HG02763 (cell line): ENCODE results near the gene POLR2E.

Experiments used
- ATAC-seq: cut with Tn5 transposase; IDR thresholded peaks from one replicate; pipeline ENCODE4 v1.9.1; 2021; ENCODE audit warnings: mild to moderate bottlenecking, moderate library complexity; ENCODE audit not compliant: unreplicated experiment

The POLR2E gene

DNA sequence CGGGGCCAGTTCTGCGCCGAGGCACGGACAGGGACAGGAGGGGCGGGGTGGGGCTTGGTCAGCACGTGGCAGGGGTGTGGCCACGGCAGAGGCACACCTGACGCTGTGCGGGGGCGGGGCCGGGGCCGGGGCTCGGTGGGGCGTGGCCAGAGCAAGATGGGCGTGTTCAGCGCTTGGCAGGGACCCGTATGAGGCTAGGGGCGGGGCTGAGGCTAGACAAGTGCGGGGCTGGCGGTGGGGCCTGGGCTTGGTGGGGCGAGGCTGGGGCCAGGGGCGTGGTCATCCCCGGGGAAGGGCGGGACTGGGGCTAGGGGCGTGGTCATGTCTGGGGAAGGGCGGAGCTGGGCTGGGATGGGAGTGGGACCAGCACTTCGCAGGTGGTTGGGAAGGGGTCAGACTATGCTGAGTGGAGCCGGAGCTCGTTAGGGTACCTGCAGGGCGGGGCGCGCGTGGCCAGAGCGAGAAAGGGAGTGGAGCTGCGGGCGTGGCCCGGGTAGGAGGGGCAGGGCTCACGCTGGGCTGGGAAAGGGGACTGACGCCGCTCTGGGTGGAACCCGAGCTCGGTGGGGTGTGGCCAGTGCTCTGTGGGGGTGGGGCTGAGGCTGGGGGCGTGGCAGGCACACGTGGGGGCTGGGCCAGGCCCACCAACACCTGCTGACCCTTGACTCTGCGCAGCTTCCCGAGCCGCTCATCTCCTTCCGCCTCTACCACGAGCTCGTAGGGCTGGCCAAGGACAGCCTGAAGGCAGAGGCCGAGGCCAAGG is 12.8 kb downstream of the POLR2E start:
- ATAC-seq = no peak

DNA sequence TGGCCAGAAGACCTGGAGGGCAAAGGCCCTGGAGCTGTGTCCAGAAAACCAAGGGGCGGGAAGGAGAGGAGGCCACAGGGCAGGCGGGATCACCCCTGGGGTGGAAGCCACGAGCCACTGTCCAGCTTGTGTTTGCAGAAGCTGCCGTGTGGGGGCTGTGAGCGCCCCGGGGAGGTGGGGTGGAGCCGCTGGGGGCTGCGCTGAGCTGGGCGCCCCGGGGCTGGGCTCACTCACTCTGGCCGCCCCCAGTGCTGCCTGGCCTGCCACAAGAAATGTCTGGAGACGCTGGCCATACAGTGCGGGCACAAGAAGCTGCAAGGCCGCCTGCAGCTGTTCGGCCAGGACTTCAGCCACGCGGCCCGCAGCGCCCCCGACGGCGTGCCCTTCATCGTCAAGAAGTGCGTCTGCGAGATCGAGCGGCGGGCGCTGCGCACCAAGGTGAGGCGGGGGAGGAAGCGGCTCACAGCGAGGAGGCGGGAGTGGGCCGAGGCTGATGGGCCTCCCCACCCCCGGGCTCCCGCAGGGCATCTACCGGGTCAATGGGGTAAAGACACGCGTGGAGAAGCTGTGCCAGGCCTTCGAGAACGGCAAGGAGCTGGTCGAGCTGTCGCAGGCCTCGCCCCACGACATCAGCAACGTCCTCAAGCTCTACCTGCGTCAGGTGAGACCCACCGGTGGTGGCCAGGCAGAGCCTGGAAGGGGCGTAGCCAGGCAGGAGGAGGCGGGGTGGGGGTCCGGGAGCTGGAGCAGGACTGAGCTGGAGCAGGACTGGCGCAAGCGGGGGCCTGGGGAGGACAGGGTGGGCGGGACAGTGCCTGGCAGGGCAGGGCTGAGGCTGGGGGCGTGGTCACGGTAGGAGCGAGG is 13.6 kb downstream of the POLR2E start:
- no peak for ATAC-seq

DNA sequence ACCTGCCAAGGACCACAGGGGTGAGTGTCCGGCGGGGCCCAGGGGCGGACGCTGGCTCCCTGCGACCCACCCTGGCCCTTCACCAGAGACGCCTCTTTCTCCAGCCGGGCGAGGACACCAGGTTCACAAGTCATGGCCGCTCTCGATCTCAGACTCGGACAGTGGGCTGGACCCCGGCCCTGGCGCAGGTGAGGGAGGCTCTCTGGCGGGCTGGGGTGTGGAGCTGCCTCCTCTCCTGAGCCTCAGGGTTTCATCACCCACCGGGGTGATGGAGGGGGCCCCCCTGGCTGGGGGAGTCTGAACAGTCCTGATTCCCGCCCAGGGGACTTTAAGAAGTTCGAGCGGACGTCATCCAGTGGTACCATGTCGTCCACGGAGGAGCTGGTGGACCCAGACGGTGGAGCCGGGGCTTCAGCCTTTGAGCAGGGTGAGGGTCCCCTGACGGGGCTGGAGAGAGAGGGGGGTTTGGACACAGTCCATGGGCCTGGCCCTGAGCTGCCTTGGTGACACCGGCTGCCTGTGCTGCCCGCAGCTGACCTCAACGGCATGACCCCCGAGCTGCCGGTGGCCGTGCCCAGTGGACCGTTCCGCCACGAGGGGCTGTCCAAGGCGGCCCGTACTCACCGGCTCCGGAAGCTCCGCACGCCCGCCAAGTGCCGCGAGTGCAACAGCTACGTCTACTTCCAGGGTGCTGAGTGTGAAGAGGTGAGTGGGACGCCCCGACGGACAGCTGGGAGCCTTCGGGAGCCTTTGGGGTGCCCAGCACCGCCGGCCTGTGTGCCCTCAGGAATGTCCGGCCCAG is 14.6 kb downstream of the POLR2E start:
- ATAC-seq = no peak

DNA sequence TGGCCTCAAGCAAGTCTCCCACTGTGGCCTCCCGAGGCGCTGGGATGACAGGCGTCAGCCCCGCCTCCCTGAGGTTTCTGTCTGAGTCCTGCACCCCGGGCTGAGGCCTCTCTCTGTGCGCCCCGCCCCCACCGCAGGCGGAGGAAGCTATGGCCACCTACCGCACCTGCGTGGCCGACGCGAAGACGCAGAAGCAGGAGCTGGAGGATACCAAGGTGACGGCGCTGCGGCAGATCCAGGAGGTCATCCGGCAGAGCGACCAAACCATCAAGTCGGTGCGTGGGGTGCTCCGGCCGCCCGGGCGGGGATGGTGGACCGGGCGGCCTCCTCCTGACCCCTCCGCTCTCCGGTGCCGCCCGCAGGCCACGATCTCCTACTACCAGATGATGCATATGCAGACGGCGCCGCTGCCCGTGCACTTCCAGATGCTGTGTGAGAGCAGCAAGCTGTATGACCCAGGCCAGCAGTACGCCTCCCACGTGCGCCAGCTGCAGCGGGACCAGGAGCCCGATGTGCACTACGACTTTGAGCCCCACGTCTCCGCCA is 15.5 kb downstream of the POLR2E start:
- ATAC-seq = no peak

DNA sequence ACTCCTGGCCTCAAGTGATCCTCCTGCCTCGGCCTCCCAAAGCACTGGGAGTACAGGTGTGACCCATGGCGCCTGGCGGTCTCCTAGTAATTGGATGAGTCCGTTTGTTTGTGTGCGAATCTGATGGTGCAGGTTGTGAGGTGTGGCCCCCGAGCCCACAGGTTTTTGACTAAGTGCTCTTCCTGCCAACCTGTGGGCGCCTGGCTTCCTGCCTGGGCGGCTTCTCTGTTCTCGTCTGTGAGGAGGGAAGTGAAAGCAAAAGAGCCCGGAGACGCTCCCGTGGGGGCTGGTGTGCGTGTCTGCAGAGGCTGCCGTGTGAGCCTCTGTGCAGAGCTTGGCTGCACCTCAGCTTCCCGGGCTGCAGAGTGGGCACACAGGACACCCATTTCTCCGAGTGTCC is 18.2 kb downstream of the POLR2E start:
- peak; percentile 52 for ATAC-seq

DNA sequence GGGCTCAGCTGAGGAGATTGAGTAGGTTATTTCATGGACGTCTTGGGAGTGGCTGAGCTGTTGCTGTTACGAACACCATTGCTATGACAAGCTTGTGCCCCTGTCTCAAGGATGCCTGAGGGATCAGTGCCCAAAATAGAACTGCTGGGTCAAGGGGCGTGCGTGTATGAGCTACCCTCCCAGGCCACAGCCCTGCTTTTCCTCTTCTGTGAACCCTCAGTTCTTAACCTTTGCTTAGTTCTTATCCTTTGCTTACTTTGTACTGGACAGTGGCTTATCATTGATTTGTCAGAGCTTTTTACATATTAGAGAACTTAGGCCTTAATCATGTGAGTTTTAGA is 19.2 kb downstream of the POLR2E start:
- ATAC-seq = no peak

DNA sequence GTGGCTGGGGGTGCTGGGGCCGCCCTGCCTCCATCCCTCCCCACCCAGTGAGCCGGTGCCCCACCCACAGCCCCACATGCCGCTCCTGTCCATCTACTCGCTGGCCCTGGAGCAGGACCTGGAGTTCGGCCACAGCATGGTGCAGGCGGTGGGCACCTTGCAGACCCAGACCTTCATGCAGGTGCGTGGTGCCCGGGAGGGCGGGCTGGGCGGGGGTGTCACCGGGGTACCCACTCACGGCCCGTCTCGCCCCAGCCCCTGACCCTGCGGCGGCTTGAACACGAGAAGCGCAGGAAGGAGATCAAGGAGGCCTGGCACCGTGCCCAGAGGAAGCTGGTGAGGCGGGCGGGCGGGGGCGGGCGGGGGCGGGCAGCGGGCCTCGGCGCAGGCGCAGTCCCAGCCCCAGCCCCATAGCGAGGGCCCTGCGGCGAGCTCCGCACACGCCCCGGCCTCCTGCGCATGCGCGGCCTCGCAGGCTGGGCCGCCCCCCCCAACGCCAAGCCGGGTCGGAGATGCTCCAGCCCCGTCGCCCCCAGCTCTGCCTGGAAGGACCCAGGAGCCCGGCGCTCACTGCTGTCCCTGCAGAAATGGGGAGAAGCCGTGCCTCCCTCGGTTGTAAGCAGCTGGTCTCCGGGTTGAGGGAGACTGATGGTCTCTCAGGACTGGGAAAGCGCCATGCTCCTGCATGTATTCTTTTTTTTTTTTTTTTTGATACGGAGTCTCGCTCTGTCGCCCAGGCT is 20.5 kb downstream of the POLR2E start:
- peak; percentile 51 for ATAC-seq

DNA sequence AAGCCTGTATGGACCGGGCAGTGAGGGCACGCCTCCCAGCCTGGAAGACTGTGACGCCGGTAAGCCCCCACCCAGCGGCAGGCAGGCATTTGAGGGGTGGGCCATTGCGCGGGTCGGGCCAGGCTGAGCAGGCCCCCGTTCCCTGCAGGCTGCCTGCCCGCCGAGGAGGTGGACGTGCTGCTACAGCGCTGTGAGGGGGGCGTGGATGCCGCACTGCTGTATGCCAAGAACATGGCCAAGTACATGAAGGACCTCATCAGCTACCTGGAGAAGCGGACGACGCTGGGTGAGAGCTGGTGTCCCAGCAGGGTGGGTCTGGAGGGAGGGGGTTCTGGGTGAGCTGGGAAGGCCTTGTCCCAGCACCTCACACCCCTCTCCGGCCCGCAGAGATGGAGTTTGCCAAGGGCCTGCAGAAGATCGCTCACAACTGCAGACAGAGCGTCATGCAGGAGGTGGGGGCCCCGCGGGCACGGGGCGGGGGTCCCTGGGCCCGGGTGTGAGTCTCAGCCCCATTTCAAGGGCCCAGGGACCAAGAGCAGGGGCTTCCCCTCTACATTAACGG is 21.1 kb downstream of the POLR2E start:
- no peak for ATAC-seq

DNA sequence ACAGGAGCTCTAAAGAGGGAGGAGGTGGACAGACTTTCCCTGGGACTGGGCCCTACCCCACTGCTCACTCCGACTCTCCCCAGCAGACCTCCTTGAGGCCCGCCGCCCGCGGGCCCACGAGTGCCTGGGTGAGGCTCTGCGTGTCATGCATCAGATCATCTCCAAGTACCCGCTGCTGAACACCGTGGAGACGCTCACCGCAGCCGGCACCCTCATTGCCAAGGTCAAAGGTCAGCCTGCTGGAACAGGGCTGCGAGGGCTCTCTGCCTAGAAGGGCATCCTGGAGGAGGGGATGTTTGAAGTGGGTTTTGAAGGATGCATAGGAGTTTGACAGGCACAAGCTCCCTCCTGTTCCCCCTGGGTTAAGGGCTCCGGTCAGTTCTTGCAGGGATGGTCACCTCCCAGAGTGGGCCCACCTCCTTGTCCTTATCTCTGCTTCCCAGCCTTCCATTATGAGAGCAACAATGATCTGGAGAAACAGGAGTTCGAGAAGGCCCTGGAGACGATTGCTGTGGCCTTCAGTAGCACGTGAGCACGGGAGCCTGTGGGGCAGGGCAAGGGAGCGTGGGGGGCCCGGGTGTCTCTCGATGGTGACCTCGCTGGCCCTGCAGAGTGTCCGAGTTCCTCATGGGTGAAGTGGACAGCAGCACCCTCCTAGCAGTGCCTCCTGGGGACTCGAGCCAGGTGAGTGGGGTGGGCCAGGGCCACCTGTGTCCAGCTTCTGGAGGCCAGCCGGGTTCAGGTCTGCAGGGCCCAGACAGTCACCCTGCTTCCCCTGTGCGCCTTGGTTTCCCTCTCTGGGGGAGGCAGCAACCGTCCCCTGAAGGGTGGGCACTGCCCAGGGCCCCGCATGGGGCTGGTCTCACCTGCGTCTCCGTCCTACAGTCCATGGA is 21.9 kb downstream of the POLR2E start:
- no peak for ATAC-seq

DNA sequence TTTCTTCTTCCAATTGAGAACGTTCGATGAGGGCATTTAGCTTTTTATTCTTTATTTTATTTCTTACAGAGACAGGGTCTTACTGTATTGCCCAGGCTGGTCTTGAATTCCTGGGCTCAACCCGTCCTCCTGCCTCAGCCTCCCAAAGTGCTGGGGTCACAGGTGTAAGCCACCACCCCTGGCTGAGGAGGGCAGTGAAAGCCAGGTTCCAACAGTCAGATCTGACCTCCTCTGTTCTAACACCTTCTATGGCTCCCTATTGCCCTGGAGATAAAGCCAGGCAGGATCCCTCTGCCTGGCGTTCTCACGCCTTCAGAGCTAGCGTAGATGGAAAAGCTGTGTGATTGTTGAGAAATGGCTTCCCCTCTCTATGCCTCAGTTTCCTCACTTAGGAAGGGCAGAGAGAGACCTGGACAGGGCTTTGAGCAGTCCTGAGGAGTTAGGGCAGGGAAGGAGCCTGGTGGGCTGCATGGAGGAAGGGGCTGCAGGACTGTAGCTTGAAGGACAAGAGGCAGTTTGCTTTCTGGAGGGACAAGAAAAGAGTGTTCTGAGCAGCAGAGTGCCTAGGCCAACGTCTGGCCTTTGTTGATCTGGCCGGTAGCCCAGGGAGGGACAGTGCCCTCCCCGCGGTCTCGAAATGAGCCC is 22.7 kb downstream of the POLR2E start:
- ATAC-seq = no peak

DNA sequence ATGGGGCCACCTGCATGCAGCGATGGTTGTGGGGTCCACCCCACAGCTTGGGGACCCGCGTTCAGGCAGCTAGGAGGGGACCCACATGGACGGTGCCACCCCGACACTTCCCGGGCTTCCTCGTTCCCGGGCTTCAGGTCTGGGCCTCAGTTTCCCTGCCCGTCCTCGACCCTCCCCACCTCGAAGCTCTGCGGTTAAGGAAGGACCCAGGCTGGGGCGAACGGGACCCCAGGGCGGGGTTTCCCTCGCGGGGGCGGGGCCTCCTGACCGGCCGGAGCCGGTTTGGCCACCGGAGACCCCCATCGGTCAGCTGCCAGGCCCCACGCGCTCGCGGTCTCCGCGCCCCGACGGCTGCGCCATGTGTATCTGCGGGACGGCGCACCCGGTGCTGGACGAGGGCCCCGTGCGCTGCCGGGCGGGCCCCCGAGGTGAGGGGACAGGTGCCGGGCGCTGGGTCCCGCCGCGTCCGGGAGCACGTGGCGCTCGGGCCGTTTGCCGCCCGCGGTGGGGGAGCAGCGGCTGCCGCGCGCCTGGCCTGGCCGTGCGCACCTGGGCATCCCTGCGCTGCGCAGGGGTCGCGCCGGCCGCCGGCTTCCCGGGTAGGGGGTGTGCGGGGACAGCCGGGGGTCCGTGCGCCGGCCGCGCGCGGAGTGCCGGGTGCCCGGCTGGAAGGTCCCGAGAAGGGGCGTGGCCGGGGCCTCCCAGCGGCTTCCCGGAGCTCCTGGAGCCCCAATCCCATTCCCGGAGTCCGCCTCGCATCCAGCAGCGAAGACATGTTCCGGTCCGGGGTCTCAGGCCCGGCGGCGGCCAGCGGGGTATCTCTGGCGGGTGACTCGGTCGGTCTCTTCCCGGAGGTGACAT is 24.0 kb downstream of the POLR2E start:
- no peak for ATAC-seq

DNA sequence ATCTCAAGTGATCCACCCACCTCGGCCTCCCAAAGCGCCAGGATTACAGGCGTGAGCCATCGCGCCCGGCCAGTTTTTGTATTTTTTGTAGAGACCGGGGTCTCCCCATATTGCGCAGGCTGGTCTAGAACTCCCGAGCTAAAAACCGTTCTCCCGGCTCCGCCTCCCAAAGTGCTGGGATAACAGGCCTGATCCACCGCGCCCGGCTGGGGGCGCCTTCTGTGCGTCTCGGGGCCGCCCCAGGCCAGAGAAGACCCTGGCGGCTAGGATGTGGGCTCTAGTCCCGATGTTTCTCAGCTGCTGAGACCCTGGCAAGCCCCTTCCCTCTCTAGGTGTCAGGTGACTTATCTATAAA is 24.6 kb downstream of the POLR2E start:
- ATAC-seq = no peak

DNA sequence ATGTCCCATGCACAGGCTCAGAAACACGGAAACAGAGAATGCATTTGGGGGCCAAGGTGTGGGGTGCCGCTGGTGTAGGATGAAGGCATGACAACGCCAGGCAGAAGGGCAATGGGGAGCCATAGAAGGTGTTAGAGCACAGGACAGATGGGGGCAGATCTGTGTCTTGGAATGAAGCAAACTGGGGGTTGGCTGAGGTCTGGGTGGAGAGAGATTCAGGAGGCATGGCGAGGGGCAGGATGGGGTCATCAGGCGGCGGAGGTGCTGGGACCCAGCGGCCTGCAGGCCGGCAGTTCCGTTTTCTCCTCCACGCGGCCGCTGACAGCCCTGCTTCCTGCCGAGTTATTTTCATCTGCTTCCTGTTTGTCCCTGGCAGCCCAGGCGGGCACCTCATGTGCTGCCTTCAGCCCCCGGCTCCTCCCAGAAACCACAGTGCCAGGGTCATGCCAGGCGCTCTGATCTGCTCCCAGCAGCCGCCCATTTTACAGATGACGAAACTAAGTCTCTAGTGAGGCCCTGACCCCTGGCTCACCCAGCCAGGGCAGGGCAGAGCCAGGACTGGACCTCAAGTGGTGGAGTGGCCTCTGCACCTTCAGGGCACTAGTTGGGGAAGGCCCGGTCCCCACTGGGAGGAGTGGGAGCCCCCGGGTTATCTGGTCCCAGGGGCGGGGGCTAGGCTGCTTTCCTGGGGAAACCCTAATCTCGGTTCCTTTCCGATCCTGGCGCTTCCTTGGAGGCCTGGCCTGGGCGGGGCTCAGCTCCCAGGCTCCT is 26.0 kb downstream of the POLR2E start:
- no peak for ATAC-seq

DNA sequence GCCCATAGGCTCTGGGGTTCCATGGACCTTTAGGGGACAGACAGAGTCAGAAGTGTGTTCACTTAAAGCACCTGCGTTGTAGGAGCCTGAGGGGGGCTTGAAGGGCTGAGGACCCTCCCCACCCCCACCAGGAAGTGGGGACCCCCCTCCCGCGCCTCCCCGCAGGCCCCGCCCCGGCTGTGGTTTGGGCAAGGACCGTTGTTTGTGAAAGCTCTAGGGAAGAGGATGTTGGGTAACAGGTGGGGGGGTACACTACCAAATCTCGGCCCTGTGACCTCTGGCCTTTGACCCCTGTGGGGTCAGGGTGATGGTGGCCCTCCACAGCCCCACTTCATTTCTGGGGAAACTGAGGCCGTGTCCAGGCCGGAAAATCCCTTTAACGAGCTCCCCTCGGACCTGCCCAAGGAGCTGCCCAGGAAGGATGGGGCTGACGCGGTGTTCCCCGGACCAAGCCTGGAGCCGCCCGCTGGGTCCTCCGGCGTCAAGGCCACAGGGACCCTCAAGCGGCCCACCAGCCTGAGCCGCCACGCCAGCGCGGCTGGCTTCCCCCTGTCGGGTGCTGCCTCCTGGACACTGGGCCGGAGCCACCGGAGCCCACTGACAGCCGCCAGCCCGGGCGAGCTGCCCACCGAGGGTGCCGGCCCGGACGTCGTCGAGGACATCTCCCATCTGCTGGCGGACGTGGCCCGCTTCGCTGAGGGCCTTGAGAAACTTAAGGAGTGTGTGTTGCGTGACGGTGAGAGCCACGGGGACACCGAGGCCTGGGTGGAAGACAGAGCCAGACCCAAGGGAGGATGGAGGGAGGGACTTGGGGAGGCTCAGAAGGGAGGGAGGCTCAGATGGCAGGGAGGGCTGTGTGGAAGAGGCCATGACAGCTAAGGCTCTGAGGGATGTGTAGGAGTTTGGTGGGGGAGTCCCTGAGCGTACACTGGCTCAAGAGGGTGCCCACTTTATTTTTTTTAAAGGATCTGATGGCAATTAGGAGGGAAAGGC is 26.9 kb downstream of the POLR2E start:
- ATAC-seq = no peak

DNA sequence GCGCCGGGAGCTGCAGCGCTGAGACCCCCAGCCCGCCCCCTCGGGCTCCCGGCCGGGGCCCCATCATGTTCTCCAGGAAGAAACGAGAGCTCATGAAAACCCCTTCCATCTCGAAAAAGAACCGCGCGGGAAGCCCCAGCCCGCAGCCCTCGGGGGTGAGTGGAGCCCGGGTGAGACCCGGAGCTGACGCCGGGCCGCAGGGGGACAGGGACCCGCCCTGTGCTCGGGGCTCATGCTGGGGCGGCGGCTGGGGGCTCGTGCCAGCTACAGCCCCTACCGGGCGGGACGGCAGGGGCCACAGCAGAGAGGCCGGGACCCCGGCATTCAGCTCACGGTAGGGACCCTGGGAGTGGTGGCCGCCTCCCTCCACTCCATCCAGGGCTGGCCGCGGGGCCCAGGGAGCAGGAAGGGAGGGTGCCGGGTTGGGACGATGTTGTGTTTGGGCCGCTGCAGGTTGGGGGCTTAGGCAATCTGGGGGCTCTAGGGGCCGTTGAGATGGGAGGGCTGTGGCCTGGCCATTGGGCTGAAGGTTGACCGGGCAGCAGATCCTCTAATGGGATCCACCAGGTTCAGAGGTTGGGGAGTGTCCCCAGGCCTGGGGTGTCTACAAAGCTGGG is 27.7 kb downstream of the POLR2E start:
- peak; percentile 5 for ATAC-seq
